GM18498 (cell line): ENCODE measurements around the gene ACSF3.

Experiments used
- ATAC-seq: cut with Tn5 transposase; IDR thresholded peaks from one replicate; pipeline ENCODE4 v1.9.1; 2021; ENCODE audit warnings: mild to moderate bottlenecking, moderate library complexity; ENCODE audit not compliant: unreplicated experiment

The ACSF3 gene

GRCh38 chr16:89142474-89143195 lies 49.0 kb downstream of the ACSF3 start:
- no peak for ATAC-seq

GRCh38 chr16:89143201-89143741 lies 49.6 kb downstream of the ACSF3 start:
- no peak for ATAC-seq

DNA sequence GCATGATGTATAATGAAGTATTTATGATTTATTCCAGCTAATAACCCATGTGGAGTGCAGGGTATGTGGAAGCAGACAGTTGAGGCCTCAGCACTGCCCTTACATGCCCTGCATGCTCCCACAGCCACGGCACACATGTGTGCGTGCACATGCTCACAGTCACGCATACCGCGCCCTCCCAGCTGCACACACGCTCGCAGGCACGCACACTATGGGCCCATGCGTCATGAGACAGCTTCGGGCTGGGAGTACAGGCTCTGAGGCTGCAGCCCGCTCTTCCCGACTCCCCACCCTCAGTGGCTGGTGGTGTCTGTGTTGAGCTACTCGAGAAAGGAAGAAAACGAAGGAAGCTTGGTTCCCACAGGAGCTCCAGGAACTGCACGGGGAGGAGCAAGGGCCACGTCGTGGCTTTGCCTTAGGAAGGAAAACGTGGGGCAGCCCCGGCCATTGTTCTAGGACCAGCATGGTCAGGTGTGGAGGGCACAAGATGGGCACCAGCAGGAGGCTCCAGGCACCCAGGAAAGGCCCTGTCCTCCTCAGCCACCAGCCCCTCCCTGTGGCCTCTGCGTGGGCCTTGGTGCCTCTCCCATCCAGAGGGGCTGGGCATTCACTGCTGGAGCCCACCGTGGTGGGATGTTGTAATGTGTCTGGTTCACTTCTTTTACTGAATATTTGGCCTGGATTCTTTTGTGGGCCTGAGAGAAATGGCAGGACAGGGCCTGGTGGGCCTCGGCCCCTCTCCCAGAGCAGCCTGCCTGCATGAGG lies 50.4 kb downstream of the ACSF3 start:
- ATAC-seq: no peak

DNA sequence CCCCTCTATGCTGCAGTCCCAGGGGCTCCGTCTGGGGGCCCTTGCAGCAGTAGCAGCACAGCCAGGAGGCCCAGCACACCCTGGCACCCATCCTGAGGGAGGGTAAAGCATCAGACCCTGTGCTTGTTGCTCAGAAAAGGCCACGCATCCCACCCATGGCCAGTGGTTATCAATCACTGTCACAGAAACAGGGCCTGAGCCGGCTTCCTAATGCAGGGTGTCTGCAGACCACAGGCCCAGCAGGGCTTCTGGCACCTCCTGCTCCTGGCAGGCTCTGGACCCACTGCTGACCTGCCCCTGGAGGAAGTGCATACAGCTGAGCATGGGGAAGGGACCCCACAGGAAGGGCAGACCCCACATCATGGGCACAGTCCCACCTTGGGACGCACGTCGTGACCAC lies 51.0 kb downstream of the ACSF3 start:
- ATAC-seq: no peak

GRCh38 chr16:89145406-89146161 lies 51.9 kb downstream of the ACSF3 start:
- no peak for ATAC-seq

DNA sequence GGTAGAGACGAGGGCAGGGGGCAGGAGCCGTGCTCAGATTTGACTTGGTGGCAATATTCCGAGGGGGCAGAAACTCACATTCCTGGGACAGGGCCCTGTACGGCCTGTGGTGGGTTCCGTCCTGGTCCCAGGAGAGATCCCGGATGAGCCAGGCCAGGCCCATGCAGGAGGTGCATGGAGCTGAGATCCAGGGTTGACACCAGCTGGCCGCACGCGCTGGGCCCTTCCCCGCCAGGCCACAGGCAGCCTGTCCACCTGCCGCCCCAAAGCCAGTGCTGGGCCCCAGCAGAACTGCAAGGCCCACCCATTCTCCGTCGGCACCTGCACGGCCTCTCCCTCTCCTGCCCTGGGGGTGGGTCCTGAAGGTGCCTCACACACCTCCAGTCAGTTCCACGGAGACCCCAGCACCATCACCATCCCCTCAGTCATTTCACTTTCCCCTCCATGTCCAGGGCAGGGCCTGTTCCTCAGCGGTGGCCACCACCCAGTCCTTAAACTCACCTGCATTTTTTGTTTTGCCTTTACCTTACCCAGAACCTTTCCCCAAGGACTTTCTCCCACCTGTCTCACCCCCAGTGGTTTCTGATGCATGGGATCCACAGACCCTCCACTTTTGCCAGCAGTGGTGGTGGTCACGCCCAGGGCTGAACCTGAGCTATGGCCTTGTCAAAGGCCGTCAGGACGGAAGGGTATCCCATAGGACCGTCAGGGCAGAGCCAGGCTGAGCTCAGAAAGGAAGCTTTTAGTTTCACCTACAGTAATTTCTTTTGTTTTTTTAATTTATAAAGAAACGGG lies 52.8 kb downstream of the ACSF3 start:
- ATAC-seq: no peak

DNA sequence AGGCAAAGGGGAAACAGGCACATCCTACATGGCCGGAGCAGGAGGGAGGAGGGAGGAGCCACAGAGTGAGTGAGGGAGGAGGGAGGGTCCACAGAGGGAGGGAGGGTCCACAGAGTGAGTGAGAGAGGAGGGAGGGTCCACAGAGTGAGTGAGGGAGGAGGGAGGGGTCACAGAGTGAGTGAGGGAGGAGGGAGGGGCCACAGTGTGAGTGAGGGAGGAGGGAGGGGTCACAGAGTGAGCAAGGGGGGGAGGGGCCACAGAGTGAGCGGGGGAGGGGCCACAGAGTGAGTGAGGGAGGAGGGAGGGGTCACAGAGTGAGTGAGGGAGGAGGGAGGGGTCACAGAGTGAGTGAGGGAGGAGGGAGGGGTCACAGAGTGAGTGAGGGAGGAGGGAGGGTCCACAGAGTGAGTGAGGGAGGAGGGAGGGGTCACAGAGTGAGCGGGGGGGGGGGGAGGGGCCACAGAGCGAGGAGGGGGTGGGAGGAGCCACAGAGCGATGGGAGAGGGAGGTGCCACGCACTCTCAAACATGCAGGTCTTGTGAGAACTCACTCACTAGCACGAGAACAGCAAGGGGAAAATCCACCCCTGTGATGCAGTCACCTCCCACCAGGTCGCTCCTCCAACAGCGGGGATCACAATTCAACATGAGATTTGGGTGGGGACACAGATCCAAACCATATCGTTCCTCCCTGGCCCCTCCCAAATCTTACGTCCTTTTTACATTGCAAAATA lies 53.6 kb downstream of the ACSF3 start:
- no peak for ATAC-seq

- ATAC-seq: no peak
Observed at GRCh38 chr16:89149386-89149785, 55.7 kb downstream of the ACSF3 start.

DNA sequence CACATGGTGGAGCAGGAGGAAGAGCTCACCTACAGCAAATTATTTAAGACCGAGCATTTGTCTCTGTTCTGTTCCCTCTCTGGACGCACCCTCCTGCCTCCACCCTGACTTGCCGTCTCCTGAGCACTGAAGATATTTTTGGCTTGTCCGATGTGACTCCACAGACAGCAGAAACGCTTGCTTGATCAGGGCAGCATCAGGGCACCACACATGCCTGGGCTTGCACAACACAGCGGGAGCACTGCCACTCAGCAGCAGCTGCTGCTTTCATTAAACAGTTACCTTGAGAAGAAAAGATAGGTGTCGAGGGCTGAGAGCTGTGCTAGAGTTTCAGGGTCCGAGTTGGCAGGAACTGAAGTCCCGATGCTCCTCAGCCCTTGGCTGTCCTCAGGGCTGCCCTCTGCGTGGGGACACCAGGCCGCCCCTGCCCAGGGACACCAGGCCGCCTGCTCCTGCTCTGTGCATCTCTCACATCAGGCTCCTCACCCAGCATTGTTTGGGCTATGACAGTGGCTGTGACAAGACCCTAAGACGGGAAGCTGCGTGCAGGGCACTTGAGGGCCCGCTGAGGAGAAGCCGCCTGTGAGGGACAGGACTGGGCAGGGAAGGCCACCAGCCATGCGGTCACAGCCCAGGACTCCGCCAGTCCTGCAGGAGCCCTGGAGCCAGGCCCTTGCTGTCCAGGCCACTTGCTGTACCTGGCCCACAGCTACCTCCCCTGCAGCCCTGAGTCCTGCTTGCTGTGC lies 56.6 kb downstream of the ACSF3 start:
- no peak for ATAC-seq

DNA sequence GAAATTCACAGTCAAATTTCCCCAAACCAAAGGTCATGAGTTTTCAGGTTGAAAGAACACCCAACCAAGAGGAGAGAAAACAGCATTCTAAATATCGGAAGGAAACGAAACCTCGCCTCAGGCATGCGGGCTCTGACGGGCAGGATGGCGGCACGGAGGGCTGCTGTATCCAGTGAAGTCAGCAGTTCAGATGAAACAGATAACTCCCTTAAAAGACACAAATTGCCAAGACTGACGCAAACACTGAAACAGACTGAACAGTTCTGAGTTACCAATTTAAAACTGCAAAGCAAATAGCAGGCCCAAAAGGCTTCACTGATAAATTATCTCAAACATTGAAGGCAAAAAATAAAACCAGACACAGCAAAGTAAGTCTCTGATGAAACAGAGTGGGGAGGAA lies 57.3 kb downstream of the ACSF3 start:
- no peak for ATAC-seq

GRCh38 chr16:89152831-89153700 lies 59.4 kb downstream of the ACSF3 start:
- no peak for ATAC-seq

DNA sequence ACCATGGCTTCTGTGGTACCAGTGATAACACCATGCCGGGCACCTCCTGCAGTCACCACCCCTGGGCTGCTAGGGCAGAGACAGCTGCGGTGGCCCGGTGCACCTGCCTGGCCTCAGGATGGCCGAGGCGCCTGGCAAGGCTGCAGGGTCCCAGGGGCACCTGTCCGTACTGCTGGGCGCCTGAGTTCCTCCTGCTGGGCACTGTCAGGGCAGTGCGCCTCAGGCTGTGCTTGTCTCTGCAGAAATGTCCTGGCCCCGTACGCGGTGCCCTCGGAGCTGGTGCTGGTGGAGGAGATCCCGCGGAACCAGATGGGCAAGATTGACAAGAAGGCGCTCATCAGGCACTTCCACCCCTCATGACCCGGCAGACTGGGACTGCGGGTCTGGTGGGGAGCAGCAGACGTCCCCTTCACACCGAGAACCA lies 60.2 kb downstream of the ACSF3 start:
- ATAC-seq: no peak

- ATAC-seq: no peak
Observed at GRCh38 chr16:89154390-89155183, 60.9 kb downstream of the ACSF3 start.

DNA sequence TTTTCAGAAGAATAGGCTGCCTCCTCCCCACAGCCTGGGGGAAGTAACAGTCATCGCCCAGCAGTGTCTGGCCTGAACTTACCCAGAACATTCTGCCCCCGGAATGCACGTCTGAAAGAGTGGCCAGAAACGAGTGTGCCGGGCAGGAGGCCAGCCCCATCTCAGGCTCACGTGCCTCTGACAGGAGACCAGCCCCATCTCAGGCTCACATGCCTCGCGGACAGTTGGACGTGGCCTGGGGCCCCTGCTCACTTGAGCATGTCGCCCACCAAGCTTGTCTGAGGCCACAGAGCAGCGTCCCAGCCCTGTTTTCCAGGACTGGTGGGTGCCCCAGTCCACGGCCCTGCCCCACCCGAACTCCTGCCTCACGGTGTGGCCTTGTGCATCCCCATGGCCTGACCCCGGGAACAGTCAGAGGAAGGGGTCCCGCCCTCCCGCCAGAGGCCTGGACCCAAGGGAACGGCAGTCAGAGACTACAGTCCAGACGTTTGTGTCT lies 61.6 kb downstream of the ACSF3 start:
- ATAC-seq: no peak

GRCh38 chr16:89155851-89156739 lies 62.4 kb downstream of the ACSF3 start:
- ATAC-seq: no peak
